Tibial artery (tissue), 4 donors: ENCODE data around the gene SLC12A4.
"Not testable (repeated sequence)": the region's sequence is repeated elsewhere in the genome, so short reads cannot be mapped to it uniquely, and the experiment has no call there.

Experiments used
- DNase-seq, 2 donors: peaks; one replicate each; pipeline ENCODE4 v3.0.0-alpha.2; 2019
- H3K27ac ChIP-seq, 2 donors: fragments of 200-600 bp; sonication (generic) in 1 of 2; 1 replicate in 1 of 2; 2 replicates in 1 of 2; pipeline ENCODE4 v1.5.1; 2018 to 2019; ENCODE audit warnings: mild to moderate bottlenecking in 1 of 2
- H3K27me3 ChIP-seq, 2 donors: fragments of 200-600 bp; sonication (generic) in 1 of 2; one replicate each; pipeline versions ENCODE4 v1.5.1 to v1.6.0; 2016 to 2019
- H3K36me3 ChIP-seq, 3 donors: fragments of 200-600 bp; sonication (generic) in 2 of 3; one replicate each; pipeline ENCODE4 v1.5.1; 2016 to 2019; ENCODE audit warnings: mild to moderate bottlenecking in 2 of 3
- H3K4me1 ChIP-seq, 4 donors: fragments of 200-600 bp; sonication (generic) in 2 of 4; 1 replicate in 3 of 4; 2 replicates in 1 of 4; pipeline ENCODE4 v1.5.1; 2016 to 2019
- H3K4me3 ChIP-seq, 2 donors: fragments of 200-600 bp; sonication (generic) in 1 of 2; 1 replicate in 1 of 2; 2 replicates in 1 of 2; pipeline ENCODE4 v1.5.1; 2018 to 2019; ENCODE audit warnings: mild to moderate bottlenecking in 2 of 2
- H3K9me3 ChIP-seq, 3 donors: fragments of 200-600 bp; sonication (generic) in 1 of 3; one replicate each; pipeline ENCODE4 v1.5.1; 2016 to 2019
- CTCF ChIP-seq, 2 experiments: fragments of 200-600 bp in 1 of 2; fragments of 450-650 bp in 1 of 2; IDR thresholded peaks; one replicate each; pipeline ENCODE4 v1.5.1; 2017 to 2019; ENCODE audit warnings: antibody characterized with exemption in 2 of 2, mild to moderate bottlenecking in 1 of 2, moderate library complexity in 1 of 2
- intact Hi-C: fragments of 100-400 bp; cut with DNase I; formaldehyde crosslinking; loops from one replicate; pipeline ENCODE4 v1.15.0; 2023; ENCODE audit warnings: low total_unique reads

Gene SLC12A4

GRCh38 chr16:67915831-67916723 is 52.4 kb downstream of the SLC12A4 start:
- H3K27ac ChIP-seq: peak overlapping the region; percentile 40 to 57
- no peak for DNase-seq
- H3K9me3 ChIP-seq: no peaks in the 10 kb centered on the region
- H3K4me3 ChIP-seq: no peak overlapping the region
- H3K36me3 ChIP-seq: peaks cover under 1 to 26% (median 2%) of the 10 kb centered on the region in 3 donors
- no peak for TF ChIP-seq CTCF (IDR thresholded peaks at IDR 0.05)
- intact Hi-C loops: no loop called here
- no peaks in the 10 kb centered on the region for H3K27me3 ChIP-seq
- peaks cover 0 to 43% (median 26%) of the 10 kb centered on the region in 4 donors for H3K4me1 ChIP-seq

GRCh38 chr16:67915496-67915769 is 53.0 kb downstream of the SLC12A4 start:
- H3K27ac ChIP-seq: not testable (repeated sequence)
- Histone ChIP-seq H3K4me1 (peaks cover 0 to 43% (median 26%) of the 10 kb centered on the region in 4 donors), H3K36me3 (peaks cover 7 to 33% (median 8%) of the 10 kb centered on the region in 3 donors)

GRCh38 chr16:67914758-67915495 is 53.5 kb downstream of the SLC12A4 start:
- Histone ChIP-seq H3K27ac (no peak overlapping the region), H3K9me3 (no peaks in the 10 kb centered on the region), H3K4me3 (no peak overlapping the region), H3K4me1 (peaks cover 0 to 41% (median 26%) of the 10 kb centered on the region in 4 donors), H3K27me3 (no peaks in the 10 kb centered on the region), H3K36me3 (peaks cover 12 to 38% (median 13%) of the 10 kb centered on the region in 3 donors)
- no peak for TF ChIP-seq CTCF (IDR thresholded peaks at IDR 0.05)
- intact Hi-C loops: no loop called here
- no peak for DNase-seq

More at GRCh38 chr16:67915496-67915769, 53.0 kb downstream of the SLC12A4 start:
- H3K27me3 ChIP-seq, DNase-seq, H3K4me3 ChIP-seq, intact Hi-C loops, H3K9me3 ChIP-seq: not testable (repeated sequence)

- Histone ChIP-seq H3K4me3 (no peak overlapping the region), H3K27ac (no peak overlapping the region), H3K27me3 (no peaks in the 10 kb centered on the region), H3K36me3 (peaks cover 26 to 44% (median 28%) of the 10 kb centered on the region in 3 donors), H3K4me1 (peaks cover 0 to 4% (median 0%) of the 10 kb centered on the region in 4 donors), H3K9me3 (no peaks in the 10 kb centered on the region)
- no peak for DNase-seq
- no peak for TF ChIP-seq CTCF (IDR thresholded peaks at IDR 0.05)
- intact Hi-C loops: no loop called here
Measured at GRCh38 chr16:67910158-67910557, 58.3 kb downstream of the SLC12A4 start.

GRCh38 chr16:67909056-67909742 is 59.2 kb downstream of the SLC12A4 start:
- intact Hi-C loops: no loop called here
- H3K4me1 ChIP-seq: no peaks in the 10 kb centered on the region
- no peak for DNase-seq
- no peak overlapping the region for H3K27ac ChIP-seq
- no peaks in the 10 kb centered on the region for H3K9me3 ChIP-seq
- H3K4me3 ChIP-seq: no peak overlapping the region
- no peaks in the 10 kb centered on the region for H3K27me3 ChIP-seq
- H3K36me3 ChIP-seq: peaks cover 26 to 42% (median 28%) of the 10 kb centered on the region in 3 donors
- no peak for TF ChIP-seq CTCF (IDR thresholded peaks at IDR 0.05)
